Cerebellar cortex (tissue), 1 donor: ENCODE results near the gene TAF10.

Experiments used
- DNase-seq: peaks from one replicate; pipeline ENCODE4 v3.0.0-alpha.2; 2015; ENCODE audit warnings: low spot score

The TAF10 gene

GRCh38 chr11:6576471-6577373, 35.3 kb downstream of the TAF10 start:
- peak; percentile 44 for DNase-seq

DNA sequence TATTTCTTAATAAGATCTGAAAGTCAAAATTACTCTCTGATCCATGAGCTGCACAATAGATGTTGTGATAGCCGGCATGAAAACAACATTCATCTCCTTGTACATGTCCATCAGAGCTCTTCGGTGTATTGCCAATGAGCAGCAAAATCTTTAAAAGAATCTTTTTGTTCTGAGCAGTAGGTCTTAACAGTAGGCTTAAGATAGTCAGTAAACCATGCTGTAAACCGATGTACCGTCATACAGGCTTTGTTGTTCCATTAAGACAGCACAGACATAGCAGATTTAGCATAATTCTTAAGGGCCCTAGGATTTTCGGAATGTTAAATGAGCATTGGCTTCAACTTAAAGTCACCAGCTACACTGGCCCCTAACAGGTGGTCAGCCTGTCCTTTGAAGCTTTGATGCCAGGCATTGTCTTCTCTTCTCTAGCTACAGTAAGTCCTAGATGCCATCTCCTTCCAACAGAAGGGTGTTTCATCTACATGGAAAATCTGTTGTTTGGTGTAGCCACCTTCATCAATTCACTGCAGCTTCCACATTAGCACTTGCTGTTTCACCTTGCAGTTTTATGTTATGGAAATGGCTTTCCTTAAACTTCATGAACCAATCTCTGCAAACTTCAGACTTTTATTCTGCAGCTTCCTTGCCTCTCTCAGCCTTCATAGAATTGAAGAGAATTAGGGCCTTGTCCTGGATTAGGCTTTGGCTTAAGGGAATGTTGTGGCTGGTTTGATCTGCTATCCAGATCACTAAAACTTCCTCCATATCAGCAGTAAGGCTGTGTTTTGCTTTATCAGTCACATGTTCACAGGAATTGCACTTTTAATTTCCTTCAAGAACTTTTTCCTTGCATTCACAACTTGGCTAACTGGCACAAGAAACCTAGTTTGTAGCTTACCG, 37.0 kb downstream of the TAF10 start:
- DNase-seq = no peak

GRCh38 chr11:6572215-6572614, 39.8 kb downstream of the TAF10 start:
- no peak for DNase-seq

DNA sequence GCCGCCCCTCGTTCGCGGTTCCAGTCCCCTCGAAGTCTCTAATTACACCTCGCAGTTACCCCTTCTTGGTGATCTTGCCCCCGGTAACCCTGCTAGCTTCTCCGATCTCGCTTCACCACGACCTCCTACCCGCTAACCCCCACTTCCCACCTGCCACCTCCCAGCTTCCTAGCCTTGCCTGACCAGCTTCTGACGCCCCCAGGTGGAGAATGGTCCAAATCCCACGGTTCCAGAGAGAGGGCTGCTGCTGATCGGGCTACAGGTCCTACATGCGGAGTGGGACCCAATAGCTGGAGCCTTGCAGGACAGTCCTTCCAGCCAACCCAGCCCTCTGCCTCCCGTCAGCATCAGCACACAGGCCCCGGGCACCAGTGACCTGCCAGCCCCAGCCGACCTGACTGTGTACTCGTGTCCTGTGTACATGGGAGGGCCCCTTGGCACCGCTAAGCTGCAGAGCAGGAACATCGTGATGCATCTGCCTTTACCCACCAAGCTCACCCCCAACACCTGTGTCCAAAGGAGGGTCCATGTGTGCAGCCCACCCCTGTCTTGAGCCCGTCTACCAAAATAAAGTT, 40.5 kb downstream of the TAF10 start:
- no peak for DNase-seq

GRCh38 chr11:6570691-6571427, 41.2 kb downstream of the TAF10 start:
- DNase-seq = no peak

DNA sequence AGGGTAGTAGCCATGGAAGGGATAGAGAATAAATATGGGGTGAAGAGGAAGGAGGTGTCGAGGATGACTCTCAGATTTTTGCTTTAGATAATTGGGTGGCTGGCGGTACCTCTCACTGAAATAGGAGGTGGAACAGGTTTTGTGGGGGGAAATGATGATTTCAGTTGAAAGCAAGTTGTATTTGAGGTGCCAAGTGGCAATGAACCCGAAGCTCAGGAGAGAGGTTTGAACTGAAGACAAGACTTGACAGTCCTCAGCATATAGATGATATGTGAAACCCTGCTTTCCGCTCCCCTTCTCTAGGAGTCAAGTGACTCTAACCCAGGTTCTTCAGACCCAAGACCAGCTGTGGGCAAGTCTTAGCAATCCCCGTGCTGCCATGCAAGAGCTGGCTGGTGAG, 42.3 kb downstream of the TAF10 start:
- no peak for DNase-seq

- DNase-seq = no peak
These were observed 43.7 kb downstream of the TAF10 start for GRCh38 chr11:6568191-6568918.

- DNase-seq = peak; percentile 76
These were observed 44.7 kb downstream of the TAF10 start for GRCh38 chr11:6567371-6567745.

DNA sequence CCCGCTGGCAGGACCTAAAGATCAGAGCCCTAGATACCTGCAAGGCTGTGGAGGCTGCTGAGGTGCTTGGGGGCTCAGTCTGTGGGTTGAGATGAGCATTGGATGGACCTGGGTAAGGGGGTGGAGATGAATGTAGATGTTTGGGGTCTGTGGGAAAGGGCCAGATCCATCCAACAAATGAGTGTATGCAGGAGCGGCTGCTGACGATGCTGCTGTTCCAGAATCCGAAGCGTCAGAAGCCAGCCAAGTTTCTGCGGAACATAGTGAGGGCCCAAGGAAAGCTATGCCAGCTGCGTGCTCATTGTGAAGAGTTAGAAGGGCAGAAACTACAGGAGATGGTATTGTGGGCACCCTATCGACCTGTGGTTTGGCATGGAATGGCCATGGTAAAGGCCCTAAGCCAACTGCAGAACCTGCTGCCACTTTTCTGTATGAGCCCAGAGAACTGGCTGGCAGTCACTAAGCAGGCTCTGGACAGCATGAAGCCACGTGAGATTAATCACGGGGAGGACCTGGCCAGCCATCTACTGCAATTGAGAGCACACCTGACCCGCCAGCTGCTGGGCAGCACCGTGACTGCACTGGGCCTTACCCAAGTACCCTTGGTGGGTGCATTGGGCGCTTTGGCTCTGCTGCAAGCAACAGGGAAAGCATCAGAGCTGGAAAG, 45.2 kb downstream of the TAF10 start:
- peak; percentile 46 for DNase-seq

DNA sequence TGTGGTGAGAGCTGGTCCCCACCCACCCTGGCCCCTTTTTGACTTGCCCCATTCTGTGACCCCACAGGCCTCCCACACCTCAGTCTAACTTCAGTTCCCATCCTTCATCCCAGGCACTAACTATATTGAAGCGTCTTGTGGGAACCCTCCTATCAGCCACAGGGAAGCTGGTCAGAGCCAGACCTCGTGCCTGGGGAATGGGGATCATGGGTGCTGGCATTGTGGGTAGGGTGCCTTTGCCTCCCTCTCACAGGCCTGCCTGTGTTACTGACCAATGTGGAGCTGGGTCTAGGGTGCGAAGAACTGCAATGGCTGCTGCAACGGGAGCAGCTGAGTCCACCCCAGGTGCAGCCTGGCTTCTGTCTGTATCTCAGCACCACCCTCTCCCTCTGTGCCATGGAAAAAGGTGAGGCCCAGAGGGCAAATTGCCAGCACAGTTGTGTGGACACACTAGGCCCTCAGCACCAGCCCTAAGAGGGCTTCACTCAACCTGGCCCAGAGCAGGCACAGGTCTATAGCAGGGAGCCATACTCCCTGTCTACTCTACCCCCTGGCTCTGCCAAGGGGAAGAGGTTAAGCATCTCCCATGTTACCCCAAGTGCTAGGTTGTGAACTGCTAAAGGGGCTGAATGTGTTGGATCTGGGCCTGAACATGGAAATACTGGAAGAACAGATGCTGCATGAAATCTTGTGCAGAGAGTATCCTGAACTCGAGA, 45.9 kb downstream of the TAF10 start:
- no peak for DNase-seq

- DNase-seq = no peak
These were observed 46.7 kb downstream of the TAF10 start for GRCh38 chr11:6565325-6565724.

- no peak for DNase-seq
These were observed 48.3 kb downstream of the TAF10 start for GRCh38 chr11:6563667-6564066.

GRCh38 chr11:6563121-6563619, 48.8 kb downstream of the TAF10 start:
- DNase-seq = no peak

GRCh38 chr11:6561288-6561687, 50.7 kb downstream of the TAF10 start:
- DNase-seq = no peak
